ENCODE data around the gene PAK5. TPM values are rescaled to one million over a fixed set of nuclear protein-coding genes. Genes with fewer than 3 reads are reported as not detected.

Gene PAK5
- total and polyA plus RNA-seq, 9 of the 15 experiments (the other 6 are each of a cell fraction or from before 2014, with no cell fraction given): not detected

DNA sequence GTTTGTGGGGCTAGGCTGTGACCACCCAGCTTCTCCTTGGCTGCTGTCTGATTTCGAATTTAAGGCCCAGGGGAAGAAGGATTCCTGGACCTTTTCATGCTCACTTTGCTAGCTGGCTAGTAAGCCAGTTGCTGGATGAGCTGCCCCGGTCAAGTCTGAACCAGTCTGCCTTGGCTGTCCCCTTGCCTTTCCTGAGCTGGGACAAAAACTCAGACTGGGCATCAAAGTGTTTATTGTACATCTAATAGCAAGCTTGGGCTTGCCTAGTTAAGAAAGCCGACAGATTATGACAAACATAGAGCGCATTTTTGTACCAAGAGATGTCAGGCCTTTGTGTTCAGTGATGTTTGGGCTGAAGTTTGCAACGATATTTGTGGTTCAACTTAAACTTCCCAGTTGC, 750 bp upstream of the PAK5 start:
- intact Hi-C loops (cut with micrococcal nuclease): loop anchor here (2.0 kb wide), 1 partner anchor 65 kb away; no protein-coding TSS in a partner anchor
- no TSS peak for BruUV-seq (replicated peaks)
- H3K4me2 ChIP-seq (ENCODE audit: insufficient read depth, low read length): no peak overlapping the region
- H3K27ac ChIP-seq (ENCODE audit: extremely low read depth, low read depth, low read length): no peak overlapping the region
- no peaks in the 10 kb centered on the region for H3K9me3 ChIP-seq (replicated peaks; ENCODE audit: control insufficient read depth, insufficient read depth, low read depth, low read length)
- TF ChIP-seq RBM22 (IDR thresholded peaks at IDR 0.05; ENCODE audit: low read depth, low read length, poor library complexity, severe bottlenecking): no peak
- no peak for TF ChIP-seq ZNF384 (IDR thresholded peaks at IDR 0.05; ENCODE audit: low read depth, low read length)
- TF ChIP-seq, protein P1, sequence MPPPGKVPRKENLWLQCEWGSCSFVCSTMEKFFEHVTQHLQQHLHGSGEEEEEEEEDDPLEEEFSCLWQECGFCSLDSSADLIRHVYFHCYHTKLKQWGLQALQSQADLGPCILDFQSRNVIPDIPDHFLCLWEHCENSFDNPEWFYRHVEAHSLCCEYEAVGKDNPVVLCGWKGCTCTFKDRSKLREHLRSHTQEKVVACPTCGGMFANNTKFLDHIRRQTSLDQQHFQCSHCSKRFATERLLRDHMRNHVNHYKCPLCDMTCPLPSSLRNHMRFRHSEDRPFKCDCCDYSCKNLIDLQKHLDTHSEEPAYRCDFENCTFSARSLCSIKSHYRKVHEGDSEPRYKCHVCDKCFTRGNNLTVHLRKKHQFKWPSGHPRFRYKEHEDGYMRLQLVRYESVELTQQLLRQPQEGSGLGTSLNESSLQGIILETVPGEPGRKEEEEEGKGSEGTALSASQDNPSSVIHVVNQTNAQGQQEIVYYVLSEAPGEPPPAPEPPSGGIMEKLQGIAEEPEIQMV (tag; conservative IDR thresholded peaks at IDR 0.05; ENCODE audit: low read depth): no peak
- TF ChIP-seq SP1 (CRISPR knock-in tag; IDR thresholded peaks at IDR 0.05): no peak
- no peak for TF ChIP-seq FOXM1 (IDR thresholded peaks at IDR 0.05; ENCODE audit: low read depth)
- TF ChIP-seq FOXM1 (CRISPR knock-in tag; IDR thresholded peaks at IDR 0.05; ENCODE audit: low read depth): no peak
- TF ChIP-seq CREM (IDR thresholded peaks at IDR 0.05; ENCODE audit: low read depth): no peak
- no peak for TF ChIP-seq RFX7 (CRISPR knock-in tag; IDR thresholded peaks at IDR 0.05)
- no peak for TF ChIP-seq CEBPB (tag; IDR thresholded peaks at IDR 0.05)
- ChIA-PET CTCF (ENCODE audit: low intra/inter-chr PET ratio) (no interaction called here), POLR2A (no interaction called here)
- H3K9ac ChIP-seq (ENCODE audit: insufficient read depth in 1 of 2, low read depth in 2 of 2, low read length in 2 of 2): no peak overlapping the region
- no peaks in the 10 kb centered on the region for H3K79me2 ChIP-seq (ENCODE audit: control insufficient read depth, insufficient read depth, low read length)
- H3K4me3 ChIP-seq: no peak overlapping the region
- FAIRE-seq: no peak
- H2AFZ ChIP-seq (ENCODE audit: low read depth, low read length): no peak overlapping the region
- no peaks in the 10 kb centered on the region for H4K20me1 ChIP-seq (replicated peaks; ENCODE audit: control insufficient read depth, insufficient read depth, low read length)
- in situ Hi-C loops (cut with MboI): no loop called here
- no peaks in the 10 kb centered on the region for H3K27me3 ChIP-seq (ENCODE audit: control insufficient read depth in 2 of 2, insufficient read depth in 2 of 2, low read length in 2 of 2)
- DNase-seq (ENCODE audit: extremely low read depth in 1 of 4, low spot score in 3 of 4): no peak
- ATAC-seq: no peak
- H3K9me1 ChIP-seq (ENCODE audit: control insufficient read depth, insufficient read depth, low read length): no peaks in the 10 kb centered on the region
- no peaks in the 10 kb centered on the region for H3K4me1 ChIP-seq (replicated peaks in 1 of 2; ENCODE audit: control insufficient read depth in 2 of 2, insufficient read depth in 2 of 2, low read length in 2 of 2)
- H3K36me3 ChIP-seq (ENCODE audit: control insufficient read depth, insufficient read depth, low read length): no peaks in the 10 kb centered on the region
- 5% methylated on average over 4 of the region's 5 CpGs for WGBS (ENCODE audit: insufficient coverage, low coverage, missing lambda C conversion rate)
